T-helper 2 cell treated with Interferon-gamma antibody and Interleukin-4, amounts not matched to agents 5 μg/mL and 100 μg/mL, for 36 hours (primary cell): ENCODE results near the gene TUT7.
A peak's percentile ranks its signal among the peaks of the same experiment; 100 is the strongest.

Experiments
- DNase-seq: peaks from one replicate; pipeline ENCODE4 v3.0.0; 2021; ENCODE audit warnings: low spot score
- H3K27ac Mint-ChIP-seq: one replicate; pipeline ENCODE4 v1.8.0; 2021; ENCODE audit warnings: mild to moderate bottlenecking, mixed read lengths
- H3K27me3 Mint-ChIP-seq: one replicate; pipeline ENCODE4 v1.8.0; 2021; ENCODE audit warnings: low read depth, mixed read lengths
- H3K36me3 Mint-ChIP-seq: one replicate; pipeline ENCODE4 v1.8.0; 2021; ENCODE audit warnings: low read depth, mixed read lengths
- H3K4me1 Mint-ChIP-seq: one replicate; pipeline ENCODE4 v1.8.0; 2021; ENCODE audit warnings: low read depth, mixed read lengths
- H3K4me3 Mint-ChIP-seq: one replicate; pipeline ENCODE4 v1.8.0; 2022; ENCODE audit warnings: mild to moderate bottlenecking, moderate library complexity, mixed read lengths
- H3K9me3 Mint-ChIP-seq: one replicate; pipeline ENCODE4 v1.8.0; 2021; ENCODE audit warnings: mixed read lengths

TUT7 gene

DNA sequence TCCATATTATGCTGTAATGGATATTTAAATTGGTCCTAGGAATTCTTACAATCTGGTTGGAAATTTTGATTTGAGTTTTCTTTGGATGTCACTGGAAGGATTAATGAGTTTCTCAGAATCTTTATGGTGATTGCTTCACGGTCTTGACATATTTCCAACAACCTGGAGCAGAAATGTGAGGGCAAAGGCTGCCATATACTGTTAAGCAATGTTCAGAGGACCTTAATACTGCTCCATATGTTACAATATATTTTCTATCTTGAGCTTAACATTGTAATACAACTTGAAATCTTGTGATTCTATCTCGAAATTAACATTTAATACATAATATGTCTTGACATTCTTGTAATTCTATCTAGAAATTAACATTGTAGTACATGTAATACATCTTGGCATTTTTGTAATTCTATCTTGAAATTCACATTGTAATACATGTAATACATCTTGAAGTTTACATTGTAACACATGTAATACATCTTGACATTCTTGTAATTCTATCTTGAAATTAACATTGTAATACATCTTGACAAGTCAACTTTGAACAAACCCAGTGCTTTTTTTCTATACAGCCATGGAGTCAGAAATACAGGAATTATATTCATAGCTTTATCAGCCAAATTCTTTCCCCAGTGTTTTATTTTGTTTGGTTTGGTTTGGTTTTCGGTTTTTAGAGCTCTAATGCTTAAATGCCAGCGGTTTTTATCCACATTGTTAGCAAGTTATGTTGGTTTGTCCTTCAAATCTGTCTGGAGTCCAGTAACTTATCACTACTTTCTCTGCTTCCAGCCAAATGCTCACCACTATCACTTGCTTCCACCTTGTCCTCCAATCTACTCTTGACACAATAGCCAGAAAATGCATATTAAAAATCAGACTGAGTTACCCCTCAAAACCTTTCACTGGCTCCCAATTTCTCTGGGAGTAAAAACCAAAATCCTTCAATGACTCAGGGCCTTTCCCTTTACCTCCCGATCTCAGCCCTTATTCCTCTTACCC, 3.0 kb upstream of the TUT7 start:
- DNase-seq: no peak
- H3K27ac Mint-ChIP-seq: no peak overlapping the region
- H3K4me1 Mint-ChIP-seq: peaks cover 29% of the 10 kb centered on the region
- H3K4me3 Mint-ChIP-seq: no peak overlapping the region
- peaks cover 7% of the 10 kb centered on the region for H3K27me3 Mint-ChIP-seq
- H3K36me3 Mint-ChIP-seq: peaks cover 14% of the 10 kb centered on the region
- no peaks in the 10 kb centered on the region for H3K9me3 Mint-ChIP-seq

DNA sequence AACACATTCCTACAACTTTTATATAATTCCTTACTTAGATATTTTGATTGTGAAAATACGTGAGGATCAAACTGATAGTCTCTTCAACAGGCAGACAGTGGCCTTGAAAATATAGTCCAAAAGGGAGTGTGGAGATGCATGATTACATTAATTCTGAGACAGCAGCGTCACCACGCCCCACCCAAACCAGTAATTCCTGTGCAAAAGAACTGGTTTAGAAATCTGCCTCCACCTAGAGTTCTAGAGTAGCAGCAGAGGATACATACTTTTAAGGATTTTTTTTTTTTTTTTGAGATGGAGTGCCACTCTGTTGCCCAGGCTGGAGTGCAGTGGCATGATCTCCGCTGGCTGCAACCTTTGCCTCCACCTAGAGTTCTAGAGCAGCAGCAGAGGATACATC, 1.6 kb upstream of the TUT7 start:
- no peak for DNase-seq
- H3K4me1 Mint-ChIP-seq: peaks cover 33% of the 10 kb centered on the region
- peak overlapping the region; percentile 95 for H3K4me3 Mint-ChIP-seq
- H3K27ac Mint-ChIP-seq: no peak overlapping the region
- H3K27me3 Mint-ChIP-seq: peaks cover 6% of the 10 kb centered on the region
- H3K9me3 Mint-ChIP-seq: no peaks in the 10 kb centered on the region
- H3K36me3 Mint-ChIP-seq: peaks cover 22% of the 10 kb centered on the region

DNA sequence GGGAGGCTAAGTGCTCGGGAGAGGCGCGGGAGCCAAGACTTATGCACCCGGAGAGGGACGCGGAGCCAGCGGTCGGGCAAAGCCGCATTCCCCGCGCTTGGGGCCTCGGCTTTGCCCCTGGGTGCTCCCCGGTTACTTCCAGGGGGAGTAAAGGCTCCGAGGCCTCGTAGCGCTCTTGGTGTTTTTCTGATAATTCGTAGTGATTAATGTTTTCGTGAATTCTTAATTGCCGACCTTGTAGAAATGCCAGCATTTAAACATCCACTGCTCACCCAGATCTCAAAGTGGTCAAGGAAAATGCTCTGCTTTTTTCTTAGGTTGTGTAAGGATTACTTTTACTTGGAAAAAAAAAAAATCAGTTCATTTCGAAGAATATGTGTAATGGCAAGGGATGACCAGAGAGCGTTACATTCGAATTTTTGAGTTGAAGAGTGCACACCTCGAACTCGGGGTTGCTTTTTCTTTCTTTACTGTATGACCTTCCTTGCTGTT, 654 bp upstream of the TUT7 start:
- DNase-seq: no peak
- Mint-ChIP-seq H3K27ac (peak overlapping the region; percentile 77), H3K4me1 (peaks cover 35% of the 10 kb centered on the region), H3K36me3 (peaks cover 29% of the 10 kb centered on the region), H3K4me3 (peak overlapping the region; percentile 95), H3K27me3 (peaks cover 4% of the 10 kb centered on the region), H3K9me3 (no peaks in the 10 kb centered on the region)

DNA sequence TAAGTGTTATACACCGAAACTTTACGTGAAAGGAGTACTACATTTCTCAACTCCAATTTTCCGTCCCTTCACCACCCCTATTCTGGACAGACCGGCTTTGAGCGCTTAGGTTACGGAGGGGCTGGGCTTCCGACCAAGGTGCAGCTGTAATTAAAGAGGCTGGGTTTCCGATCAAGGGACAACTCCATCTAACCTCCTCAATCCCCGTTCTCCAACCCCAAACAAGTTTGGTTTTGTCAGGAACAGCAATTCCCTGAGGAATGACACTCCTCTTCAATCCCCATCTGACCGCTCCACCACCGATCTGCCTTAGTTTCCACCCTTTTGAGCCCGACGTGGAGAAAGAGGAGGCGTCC, 577 bp downstream of the TUT7 start:
- Mint-ChIP-seq H3K27ac (peak overlapping the region; percentile 98), H3K27me3 (peaks cover 4% of the 10 kb centered on the region), H3K36me3 (peaks cover 38% of the 10 kb centered on the region), H3K9me3 (no peaks in the 10 kb centered on the region), H3K4me3 (peak overlapping the region; percentile 95), H3K4me1 (peaks cover 33% of the 10 kb centered on the region)
- no peak for DNase-seq

DNA sequence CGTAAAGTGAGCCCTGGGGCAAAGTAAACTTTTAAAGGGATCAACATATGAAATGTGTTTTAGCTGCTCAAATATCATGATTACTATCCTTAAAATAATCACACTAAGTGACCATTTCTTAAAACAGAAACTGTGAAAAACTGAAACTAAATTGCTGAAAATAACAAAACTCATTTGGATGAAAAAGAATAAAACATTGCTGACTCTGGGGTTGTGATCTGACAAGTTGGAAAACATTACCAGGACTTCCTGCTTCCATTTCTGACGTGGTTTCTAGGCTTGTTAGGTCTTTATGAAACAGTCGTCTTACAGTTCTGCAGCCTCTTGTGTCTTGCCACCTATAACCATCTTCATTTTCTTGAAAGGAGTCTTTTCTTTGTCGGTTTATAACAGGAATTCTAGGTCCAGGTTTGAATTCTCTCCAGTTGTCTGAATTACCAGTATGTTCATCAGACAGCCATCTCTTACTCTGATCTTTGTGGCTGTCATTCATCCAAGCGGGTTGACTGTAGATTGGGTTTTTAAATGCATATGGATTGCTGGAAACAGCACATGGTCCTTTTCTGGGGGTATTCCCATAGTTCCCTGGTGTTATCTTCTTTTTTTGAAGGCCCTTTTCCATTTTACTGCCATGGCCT, 1.7 kb downstream of the TUT7 start:
- H3K36me3 Mint-ChIP-seq: peaks cover 46% of the 10 kb centered on the region
- peaks cover 3% of the 10 kb centered on the region for H3K27me3 Mint-ChIP-seq
- peak; percentile 51 for DNase-seq
- peaks cover 44% of the 10 kb centered on the region for H3K4me1 Mint-ChIP-seq
- H3K4me3 Mint-ChIP-seq: peak overlapping the region; percentile 95
- H3K9me3 Mint-ChIP-seq: no peaks in the 10 kb centered on the region
- H3K27ac Mint-ChIP-seq: peak overlapping the region; percentile 98

DNA sequence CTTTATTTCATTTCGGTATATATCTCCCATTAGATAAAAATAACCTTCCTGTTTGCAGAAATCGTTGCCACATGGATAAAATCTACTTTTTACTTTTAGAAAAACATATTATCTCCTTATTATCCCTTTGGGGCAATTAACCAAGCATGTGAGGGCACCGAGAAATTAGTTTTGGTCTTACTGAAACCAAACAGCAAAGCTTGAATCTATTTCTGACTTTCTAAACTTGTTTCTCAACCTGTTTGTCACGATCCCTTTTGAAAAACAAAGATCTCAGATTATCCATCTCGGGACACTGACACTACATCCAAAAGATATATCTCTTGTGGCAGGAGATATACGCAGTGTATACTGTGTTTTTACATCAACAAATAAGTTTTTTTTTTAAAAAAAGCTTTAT, 2.3 kb downstream of the TUT7 start:
- H3K27ac Mint-ChIP-seq: peak overlapping the region; percentile 80
- no peaks in the 10 kb centered on the region for H3K9me3 Mint-ChIP-seq
- H3K27me3 Mint-ChIP-seq: no peaks in the 10 kb centered on the region
- peaks cover 45% of the 10 kb centered on the region for H3K4me1 Mint-ChIP-seq
- no peak for DNase-seq
- peaks cover 48% of the 10 kb centered on the region for H3K36me3 Mint-ChIP-seq
- peak overlapping the region; percentile 95 for H3K4me3 Mint-ChIP-seq

DNA sequence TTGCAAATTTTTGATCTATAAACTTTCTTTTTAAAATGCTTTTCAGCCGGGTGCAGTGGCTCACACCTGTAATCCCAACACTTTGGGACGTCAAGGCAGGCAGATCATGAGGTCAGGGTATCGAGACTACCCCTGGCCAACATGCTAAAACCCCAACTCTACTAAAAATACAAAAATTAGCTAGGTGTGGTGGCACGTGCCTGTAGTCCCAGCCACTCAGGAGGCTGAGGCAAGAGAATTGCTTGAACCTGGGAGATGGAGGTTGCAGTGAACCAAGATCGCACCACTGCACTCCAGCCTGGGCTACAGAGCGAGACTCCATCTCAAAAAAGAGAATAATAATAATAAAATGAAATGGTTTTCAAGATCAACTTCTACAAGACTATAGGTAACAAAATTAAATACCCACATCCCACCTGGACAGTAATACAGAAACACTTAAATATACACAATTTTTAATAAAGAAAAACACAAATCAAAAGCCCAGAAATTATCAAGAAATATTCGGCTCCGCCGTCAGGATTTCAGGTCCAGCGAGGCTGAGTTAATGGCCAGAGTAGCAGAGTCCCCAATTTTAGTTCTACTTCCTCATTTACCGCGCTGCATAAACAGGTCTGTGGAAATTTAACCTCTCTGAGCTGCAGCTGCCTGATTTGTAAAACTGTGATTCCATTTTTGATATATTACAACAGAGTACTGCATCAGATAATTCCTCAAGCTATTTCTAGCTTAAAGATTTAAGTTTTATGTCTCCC, 4.0 kb downstream of the TUT7 start:
- Mint-ChIP-seq H3K27ac (peak overlapping the region; percentile 36), H3K27me3 (no peaks in the 10 kb centered on the region), H3K9me3 (no peaks in the 10 kb centered on the region), H3K36me3 (peaks cover 64% of the 10 kb centered on the region), H3K4me3 (peak overlapping the region; percentile 72), H3K4me1 (peaks cover 52% of the 10 kb centered on the region)
- DNase-seq: no peak

DNA sequence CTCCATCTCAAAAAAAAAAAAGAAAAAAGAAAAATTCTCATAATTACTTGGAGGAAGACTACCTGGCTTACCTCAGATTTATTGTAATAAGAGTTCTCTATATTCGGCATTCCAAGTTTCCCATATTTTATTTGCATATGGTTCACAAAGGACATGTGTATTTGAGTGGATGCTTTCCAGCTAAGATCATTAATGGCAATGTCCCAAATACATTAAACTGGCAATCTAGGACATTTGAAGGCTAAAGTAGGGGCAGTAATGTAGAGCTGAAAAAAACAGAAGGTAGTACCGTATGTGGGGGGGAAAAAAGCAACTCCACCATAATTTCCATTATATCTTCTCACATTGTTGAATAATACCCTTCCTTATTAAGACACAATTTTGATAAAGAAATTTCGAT, 4.9 kb downstream of the TUT7 start:
- H3K27me3 Mint-ChIP-seq: no peaks in the 10 kb centered on the region
- H3K27ac Mint-ChIP-seq: no peak overlapping the region
- no peak for DNase-seq
- H3K9me3 Mint-ChIP-seq: no peaks in the 10 kb centered on the region
- H3K36me3 Mint-ChIP-seq: peaks cover 70% of the 10 kb centered on the region
- H3K4me1 Mint-ChIP-seq: peaks cover 50% of the 10 kb centered on the region
- H3K4me3 Mint-ChIP-seq: no peak overlapping the region

DNA sequence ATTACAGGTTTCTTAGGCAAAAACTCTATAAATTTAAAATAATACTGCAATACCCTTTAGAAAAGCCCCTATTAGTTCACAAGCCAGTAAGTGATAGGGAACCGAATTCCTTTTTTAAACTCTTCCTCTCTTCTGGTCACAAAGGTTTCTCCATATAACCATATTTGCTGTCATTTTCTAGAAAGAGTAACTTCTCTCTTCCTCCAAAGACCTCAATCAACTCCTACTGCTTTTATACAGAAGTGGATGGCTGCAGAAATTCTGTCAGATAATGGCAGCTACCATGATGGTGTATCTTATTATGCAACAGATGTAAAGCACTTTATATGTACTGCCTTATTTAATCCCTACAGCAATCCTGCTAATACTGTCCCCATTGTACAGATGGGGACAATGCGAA, 6.2 kb downstream of the TUT7 start:
- H3K36me3 Mint-ChIP-seq: peaks cover 68% of the 10 kb centered on the region
- peaks cover 45% of the 10 kb centered on the region for H3K4me1 Mint-ChIP-seq
- no peak overlapping the region for H3K27ac Mint-ChIP-seq
- no peaks in the 10 kb centered on the region for H3K27me3 Mint-ChIP-seq
- no peak for DNase-seq
- H3K9me3 Mint-ChIP-seq: no peaks in the 10 kb centered on the region
- peak overlapping the region; percentile 46 for H3K4me3 Mint-ChIP-seq

DNA sequence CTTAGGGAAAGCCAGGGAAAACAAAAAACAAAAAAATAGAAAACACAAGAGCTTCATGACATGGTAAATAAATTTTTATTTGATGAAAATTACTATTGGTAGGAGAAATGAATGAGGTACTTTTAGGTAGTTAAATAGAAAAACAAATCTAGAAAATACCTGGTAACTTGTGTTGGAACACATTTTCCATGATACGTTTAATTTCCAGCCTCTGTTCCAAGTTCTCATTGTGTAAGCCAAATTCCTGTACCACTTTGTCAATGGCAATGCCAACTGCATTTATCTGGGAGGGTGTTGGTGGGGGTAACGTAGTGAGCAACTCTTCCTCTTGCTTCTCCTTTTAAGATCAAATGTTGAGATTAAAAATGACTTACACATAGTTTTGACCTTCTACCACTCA, 9.4 kb downstream of the TUT7 start:
- H3K27ac Mint-ChIP-seq: no peak overlapping the region
- no peaks in the 10 kb centered on the region for H3K9me3 Mint-ChIP-seq
- peaks cover 71% of the 10 kb centered on the region for H3K36me3 Mint-ChIP-seq
- no peak for DNase-seq
- H3K4me3 Mint-ChIP-seq: no peak overlapping the region
- peaks cover 46% of the 10 kb centered on the region for H3K4me1 Mint-ChIP-seq
- no peaks in the 10 kb centered on the region for H3K27me3 Mint-ChIP-seq

DNA sequence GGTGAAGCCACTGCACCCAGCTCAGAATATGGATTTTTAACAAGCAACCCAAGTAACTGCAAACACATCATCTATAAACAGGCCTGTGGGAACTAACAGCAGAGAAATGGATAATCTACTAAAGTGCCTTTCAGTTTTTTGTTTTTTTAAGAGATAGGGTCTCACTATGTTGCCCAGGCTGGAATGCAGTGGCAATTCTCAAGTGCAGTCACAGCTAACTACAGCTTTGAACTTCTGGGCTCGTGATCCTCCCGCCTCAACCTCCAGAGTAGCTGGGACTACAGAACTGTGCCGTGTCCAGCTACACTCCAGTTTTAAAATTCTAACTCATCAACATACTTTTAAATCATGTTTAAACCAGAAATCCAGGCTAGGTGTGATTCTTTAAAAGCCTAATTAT, 11.9 kb downstream of the TUT7 start:
- Mint-ChIP-seq H3K36me3 (peaks cover 70% of the 10 kb centered on the region), H3K4me1 (peaks cover 42% of the 10 kb centered on the region), H3K9me3 (no peaks in the 10 kb centered on the region), H3K27ac (no peak overlapping the region), H3K4me3 (no peak overlapping the region), H3K27me3 (no peaks in the 10 kb centered on the region)
- DNase-seq: no peak

DNA sequence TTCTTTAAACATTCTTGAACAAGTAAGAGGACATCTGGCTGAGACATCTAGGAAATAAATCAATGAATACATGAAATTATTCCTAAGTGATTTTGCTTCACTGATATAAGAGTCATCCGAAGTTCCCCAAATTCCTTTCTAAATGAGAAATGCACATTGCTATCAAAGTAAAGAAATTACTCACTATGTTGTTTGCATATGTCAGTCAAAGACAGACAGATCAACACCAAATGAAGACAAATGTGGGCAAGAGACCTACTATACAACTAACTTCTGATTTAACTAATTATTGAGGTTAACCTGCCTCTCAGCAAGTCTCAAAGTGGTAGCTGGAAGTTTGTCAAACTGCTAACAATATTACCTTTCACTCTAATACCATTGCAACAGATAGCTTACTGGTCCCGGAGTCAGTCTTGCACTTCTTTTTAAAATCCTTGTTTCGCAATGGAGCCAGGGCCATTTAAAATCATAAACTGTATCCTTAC, 13.2 kb downstream of the TUT7 start:
- no peak for DNase-seq
- Mint-ChIP-seq H3K36me3 (peaks cover 74% of the 10 kb centered on the region), H3K27ac (no peak overlapping the region), H3K4me1 (peaks cover 44% of the 10 kb centered on the region), H3K4me3 (no peak overlapping the region), H3K27me3 (no peaks in the 10 kb centered on the region), H3K9me3 (no peaks in the 10 kb centered on the region)

DNA sequence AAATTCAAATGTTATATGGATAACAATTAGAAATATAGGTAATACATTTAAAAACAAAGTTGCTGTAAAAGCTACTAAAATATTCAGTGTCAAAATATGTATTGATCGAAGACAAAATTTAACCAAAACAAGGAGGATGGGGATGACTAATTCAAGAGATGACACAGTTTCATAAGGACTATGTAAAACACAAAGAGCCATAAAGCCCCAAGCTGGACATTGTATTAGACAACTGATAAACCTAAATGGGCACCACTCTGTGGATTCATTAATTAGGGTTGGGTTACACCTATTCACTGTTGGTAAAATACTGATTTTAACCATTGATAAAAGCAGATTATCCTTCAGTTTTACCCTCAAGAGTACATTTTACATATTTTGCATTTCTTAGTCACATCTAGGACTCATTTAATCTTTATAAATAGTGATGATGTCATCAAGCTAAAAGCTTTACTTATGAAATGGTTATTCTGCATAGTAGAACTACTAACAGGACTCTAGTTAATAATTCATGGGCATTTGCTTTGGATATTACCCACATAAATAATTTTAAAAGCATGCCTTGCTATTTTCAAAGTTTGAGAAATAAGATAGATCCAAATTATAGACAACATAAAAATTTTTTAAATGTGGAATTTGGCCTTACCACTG, 13.7 kb downstream of the TUT7 start:
- no peak for DNase-seq
- Mint-ChIP-seq H3K27me3 (no peaks in the 10 kb centered on the region), H3K4me1 (peaks cover 42% of the 10 kb centered on the region), H3K36me3 (peaks cover 73% of the 10 kb centered on the region), H3K4me3 (no peak overlapping the region), H3K27ac (peak overlapping the region; percentile 73), H3K9me3 (no peaks in the 10 kb centered on the region)
